GM21367 (cell line): ENCODE data around the gene PLA2G5.

Source experiments
- ATAC-seq: cut with Tn5 transposase; IDR thresholded peaks from one replicate; pipeline ENCODE4 v1.9.1; 2021; ENCODE audit not compliant: unreplicated experiment

Gene PLA2G5

DNA sequence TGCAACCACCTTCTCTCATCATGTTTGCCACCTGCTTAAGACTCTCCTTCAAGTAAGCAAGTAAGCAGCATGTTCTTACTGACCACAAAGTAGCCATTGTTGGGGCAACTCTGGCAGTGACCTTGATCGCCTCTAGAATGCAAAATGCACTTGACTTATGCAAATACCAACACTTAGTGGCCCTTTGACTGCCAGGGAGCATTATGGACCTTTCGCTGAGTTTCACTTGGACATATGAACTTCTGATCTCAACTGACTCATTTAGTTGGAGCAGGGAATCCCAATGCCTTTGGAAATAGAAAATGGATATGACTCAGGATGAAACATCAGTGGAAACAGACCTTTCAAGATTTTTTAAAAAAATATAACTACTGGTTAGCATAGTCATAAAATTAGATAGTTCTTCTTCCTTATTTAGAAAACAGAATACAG, 6.1 kb upstream of the PLA2G5 start:
- ATAC-seq = no peak

DNA sequence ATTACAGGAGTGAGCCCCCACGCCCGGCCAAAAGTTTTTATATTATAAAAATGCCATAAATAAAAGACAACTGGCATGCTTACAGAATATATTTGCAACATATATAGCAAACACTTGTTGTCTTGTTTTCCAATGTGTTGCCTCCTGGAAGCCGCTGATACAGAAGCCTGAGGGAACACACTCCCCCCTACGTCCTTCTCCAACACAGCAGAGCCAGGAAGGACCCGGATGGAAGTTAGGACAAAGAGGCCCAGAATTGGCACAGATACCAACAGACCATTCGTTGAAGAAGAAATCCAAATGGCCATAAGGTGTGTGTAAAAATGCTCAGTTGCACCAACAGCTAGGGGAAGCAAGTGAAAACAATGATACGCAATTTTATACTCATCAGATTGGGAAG, 1.3 kb upstream of the PLA2G5 start:
- no peak for ATAC-seq

- no peak for ATAC-seq
These were observed 363 bp downstream of the PLA2G5 start for GRCh38 chr1:20070357-20070756.

DNA sequence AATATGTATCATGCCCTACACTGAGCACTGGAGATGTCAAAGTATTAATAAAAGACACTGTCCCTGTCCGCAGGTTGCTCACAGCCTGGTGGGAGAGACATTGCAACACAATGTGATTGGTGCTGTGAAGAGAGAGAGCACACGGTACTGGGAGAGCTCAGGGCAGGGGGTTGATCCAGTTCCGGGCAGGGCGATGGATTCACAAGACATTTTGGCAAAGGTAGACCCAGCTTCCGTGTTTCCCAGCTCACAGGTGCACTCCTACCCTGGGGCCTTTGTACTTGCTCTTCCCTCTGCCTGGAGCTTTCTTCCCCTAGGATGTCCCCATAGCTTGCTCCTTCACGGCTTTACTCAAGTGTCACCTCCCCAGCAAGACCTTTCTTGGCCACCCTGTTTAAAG, 1.4 kb downstream of the PLA2G5 start:
- ATAC-seq = no peak

DNA sequence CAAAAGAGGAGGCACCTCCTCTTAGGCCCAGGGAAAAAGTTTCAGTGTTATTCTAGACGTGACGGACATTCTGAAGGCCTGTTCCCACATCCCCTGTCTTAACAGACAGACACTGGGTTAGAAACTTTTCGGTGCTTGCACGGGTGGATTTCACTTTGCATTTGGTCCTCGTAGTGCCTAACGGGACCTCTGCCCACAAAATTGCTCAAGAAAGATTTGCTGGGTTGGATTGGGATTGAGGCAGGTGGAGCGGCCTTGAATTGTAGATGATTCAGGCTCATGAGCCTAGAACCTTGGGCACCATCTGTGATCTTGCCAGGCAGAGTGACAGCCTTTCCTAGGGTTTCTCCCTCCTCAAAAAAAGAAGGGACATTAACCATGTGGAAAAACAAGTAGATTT, 2.8 kb downstream of the PLA2G5 start:
- ATAC-seq = no peak

DNA sequence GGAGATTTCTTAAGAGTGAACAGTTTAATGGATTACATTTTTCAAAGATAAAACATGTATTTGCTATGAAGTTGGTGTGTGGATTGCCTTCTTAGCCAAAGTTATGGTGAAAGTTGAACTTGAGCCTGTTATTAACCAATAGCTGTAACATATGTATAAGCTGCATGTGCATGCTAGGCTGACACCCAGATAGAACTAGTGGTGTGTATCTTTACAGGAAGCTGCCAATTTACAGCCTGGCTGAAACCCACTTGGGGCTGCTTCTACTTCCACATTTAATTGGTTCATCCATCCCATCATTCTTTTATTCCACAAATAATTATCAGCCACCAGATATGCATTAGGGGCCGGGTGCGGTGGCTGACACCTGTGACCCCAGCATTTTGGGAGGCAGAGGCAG, 3.3 kb downstream of the PLA2G5 start:
- ATAC-seq = no peak

DNA sequence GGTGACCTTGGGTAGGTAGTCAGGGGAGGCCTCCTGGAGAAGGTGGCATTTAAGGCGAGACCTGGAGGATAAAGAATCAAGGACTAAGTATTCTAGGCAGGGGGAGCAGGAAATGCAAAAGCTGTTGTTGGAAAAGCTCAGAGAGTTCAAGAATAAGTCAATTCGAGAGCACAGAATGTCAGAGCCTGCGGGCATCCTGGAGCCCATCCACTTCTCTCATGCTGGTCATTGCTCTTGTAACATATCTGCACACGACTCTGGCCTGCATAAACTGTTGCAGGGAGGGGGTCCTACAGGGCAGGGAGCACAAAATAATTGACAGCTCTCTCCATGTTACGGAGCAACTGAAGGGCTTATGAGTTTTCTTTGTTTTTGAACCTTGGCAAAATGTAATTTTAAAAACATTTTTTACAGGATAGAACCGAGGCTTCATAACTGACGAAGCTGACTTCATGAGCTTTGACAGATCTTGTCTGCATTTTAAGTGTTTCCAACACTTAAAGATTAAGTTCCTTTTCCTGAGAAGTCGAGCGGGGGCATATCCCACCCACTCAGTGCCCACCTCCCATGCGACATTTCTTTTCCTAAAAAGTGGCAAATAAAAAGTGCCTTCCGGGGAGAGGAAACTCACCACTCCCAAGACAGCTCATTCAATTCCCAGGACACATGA, 4.2 kb downstream of the PLA2G5 start:
- no peak for ATAC-seq

DNA sequence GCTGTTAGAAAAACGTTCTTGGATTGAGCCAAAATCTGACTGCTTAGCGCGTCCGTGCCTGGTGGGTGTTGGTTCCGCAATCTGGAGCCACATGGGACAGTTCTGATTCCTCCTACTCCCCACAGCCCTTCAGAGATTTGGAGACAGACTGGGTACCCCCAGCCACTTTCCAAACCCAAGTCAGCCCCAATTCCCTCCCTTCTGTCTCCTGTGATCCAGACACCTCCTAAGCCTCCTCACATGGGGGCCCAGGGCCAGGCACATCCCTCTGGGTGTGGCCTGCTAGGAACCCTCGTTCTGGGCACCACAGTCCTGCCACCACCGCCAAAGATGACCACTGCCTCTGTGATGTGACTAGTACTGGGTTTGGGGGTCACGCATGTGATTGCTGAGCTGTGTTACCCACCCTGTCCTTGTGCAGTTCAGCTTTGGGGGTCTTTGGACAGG, 4.8 kb downstream of the PLA2G5 start:
- no peak for ATAC-seq

- no peak for ATAC-seq
These were observed 5.4 kb downstream of the PLA2G5 start for GRCh38 chr1:20075345-20075744.

- ATAC-seq = no peak
These were observed 6.2 kb downstream of the PLA2G5 start for GRCh38 chr1:20076223-20076622.

DNA sequence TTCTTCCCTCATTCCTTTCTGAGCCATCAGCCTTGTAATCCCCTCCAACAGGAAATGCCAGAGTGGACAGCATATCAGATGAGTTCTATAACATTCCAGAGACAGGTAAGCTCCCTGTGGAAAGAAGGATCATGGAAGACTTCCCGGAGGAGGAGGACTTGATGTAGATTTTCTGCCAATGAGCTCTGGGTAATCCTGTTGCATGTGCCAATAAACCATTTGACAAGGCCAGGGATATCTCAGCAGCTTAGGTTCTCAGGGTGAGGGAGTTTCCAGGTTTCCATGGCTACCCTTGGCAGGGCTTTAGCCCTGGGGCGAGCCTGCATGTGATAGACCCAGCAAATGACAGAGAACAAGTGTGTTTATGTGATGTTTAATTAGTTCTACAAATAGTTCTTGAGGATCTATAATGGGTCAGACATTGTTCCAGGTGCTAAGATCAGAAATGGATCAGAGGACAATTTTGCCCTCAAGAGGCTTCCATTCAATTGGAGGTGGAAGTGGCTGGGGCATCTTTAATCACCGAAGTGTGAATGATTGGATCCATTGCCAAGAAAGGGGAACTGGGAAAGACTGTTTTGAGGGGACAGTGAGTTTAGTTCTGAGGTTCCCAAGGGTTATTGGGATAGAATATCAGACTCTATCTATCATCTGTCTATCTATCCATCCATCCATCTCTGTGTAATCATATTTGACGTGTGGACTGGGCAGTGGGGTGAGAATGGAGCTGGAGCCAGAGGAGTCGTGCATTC, 6.9 kb downstream of the PLA2G5 start:
- ATAC-seq = no peak

DNA sequence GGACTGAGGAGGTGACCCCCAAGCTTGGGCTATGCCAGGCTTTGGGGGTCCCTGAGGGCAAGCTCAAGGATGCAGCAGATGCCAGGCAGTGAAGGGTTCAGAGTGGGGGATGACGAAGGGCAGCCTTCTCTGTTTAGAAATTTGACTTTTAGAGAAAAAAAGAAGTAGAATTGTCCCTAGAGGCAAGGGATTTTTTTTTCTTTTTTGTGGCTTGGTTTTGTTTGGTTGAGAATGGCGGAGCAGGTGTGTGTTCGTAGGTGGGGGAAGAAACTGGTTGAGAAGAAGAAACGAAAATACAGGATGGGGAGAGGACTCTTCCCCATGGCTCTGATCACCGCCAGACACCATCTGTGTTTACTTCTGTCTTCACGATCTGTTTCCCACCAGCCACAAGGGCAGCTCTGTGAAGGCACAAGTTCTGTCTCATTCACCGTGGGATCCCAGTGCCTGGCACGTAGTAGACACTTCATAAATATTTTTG, 8.2 kb downstream of the PLA2G5 start:
- ATAC-seq = no peak

- ATAC-seq = no peak
These were observed 8.7 kb downstream of the PLA2G5 start for GRCh38 chr1:20078711-20079110.

GRCh38 chr1:20079661-20080305, 9.8 kb downstream of the PLA2G5 start:
- ATAC-seq = no peak

DNA sequence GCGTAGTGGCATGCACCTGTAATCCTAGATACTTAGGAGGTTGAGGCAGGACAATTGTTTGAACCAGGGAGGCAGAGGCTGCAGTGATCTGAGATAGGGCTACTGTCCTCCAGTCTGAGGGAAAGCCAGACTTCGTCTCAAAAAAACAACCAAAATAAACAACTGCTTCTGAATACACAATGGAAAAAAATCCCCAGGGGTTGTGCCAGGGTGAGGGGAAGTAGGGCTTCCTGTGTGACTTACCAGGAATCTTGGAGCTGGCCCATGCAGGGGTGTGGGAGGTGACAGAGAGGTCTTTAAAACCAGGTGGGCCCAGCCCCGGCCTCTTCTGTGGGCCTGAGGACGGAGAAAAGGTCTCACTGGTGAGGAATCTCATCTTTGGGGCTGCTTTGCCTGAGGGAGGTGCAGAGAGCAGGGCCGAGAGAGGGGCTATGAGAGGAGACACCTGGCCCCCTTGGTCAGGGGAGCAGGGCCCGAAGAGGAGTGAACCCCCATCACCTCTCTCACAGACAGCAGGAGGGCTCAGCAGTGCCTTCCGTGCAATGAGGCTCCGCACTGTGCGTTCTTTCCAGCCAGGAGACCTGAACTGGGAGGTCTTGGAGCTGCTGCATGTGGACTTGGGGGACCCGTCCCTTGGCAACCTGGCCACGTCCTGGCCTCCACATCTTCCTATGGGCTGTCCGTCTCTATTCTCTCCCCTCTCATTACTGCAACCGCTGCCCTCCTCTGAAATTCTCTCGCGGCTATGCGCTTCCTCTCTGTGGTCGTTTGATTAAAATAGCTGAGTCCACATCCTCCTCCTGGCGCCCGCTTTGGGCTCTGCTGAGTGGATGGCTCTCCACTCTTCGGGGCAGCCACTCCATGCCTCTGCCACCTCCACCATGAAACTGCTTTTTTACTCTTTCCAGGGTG, 10.7 kb downstream of the PLA2G5 start:
- ATAC-seq = no peak

- no peak for ATAC-seq
These were observed 11.4 kb downstream of the PLA2G5 start for GRCh38 chr1:20081353-20081810.

GRCh38 chr1:20082772-20083171, 12.8 kb downstream of the PLA2G5 start:
- no peak for ATAC-seq

GRCh38 chr1:20083178-20083944, 13.4 kb downstream of the PLA2G5 start:
- no peak for ATAC-seq

DNA sequence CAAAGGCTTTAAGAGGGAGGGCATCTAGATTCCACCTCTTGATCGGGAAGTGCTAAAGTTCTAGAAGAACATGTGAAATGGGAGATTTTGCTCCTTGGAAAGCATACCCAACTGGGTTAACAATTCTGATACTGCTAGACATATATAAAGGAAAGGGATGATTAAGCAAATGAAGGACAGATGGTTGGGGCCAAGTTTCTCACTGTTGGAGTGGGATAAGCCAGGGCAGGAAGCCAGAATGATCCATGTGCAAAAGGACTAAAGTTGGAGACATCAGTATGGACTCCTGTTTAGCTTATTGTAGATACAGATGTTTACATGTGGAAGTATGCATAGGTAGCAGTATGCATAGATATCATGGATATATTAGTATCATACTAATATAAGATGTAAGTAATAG, 16.8 kb downstream of the PLA2G5 start:
- ATAC-seq = no peak

DNA sequence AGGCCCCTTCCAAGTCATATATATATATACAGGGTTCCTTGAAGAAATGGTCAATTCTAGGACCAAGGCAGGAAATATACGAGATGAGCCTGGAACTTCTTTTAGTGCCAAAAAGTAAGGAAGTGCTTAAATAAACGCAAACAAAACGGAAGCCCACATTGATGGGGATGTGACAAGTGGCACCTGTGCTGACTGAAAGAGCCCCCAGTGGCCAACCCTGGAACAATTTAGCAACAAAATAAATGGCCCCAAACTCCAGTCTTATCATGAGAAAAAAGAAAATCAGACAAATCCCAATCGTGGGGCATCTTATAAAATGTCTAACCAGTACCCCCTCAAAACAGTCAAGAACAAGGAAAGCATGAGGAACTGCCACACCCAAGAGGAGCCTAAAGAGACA, 17.7 kb downstream of the PLA2G5 start:
- no peak for ATAC-seq
